ENCODE data around the gene NOL4L.

DNA sequence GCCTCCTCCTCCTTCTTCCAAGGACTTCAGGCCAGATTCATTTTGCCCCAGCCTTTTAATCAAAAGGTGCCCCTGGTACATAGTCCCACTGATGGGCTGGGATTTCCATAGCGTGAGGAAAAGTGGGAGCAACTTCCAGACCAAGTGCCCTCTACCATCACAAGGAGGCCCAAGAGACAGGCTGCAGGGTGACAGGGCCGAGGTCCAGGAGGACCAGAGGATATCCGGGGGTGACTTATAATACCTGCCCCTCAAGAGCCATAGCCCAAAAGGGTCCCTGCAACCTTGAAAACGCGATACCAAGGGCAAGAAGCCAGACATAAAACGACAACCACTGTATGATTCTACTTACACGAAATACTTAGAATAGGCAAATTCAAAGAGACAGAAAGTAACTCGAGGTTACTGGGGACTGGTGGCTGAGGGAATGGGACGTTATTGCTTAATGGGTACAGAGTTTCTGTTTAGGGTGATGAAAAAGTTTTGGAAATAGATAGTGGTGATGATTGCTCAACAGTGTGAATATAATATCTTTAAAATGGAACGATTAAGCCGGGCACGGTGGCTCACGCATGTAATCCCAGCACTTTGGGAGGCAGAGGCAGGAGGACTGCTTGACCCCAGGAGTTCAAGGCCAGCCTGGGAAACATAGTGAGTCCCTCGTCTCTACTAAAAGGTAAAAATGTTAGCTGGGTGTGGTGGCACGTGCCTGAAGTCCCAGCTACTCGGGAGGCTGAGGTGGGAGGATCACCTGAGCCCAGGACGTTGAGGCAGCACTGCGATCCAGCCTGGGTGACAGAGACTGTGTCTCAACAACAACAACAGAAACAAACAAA lies 71.9 kb downstream of the NOL4L start:
- TF ChIP-seq, protein P1, sequence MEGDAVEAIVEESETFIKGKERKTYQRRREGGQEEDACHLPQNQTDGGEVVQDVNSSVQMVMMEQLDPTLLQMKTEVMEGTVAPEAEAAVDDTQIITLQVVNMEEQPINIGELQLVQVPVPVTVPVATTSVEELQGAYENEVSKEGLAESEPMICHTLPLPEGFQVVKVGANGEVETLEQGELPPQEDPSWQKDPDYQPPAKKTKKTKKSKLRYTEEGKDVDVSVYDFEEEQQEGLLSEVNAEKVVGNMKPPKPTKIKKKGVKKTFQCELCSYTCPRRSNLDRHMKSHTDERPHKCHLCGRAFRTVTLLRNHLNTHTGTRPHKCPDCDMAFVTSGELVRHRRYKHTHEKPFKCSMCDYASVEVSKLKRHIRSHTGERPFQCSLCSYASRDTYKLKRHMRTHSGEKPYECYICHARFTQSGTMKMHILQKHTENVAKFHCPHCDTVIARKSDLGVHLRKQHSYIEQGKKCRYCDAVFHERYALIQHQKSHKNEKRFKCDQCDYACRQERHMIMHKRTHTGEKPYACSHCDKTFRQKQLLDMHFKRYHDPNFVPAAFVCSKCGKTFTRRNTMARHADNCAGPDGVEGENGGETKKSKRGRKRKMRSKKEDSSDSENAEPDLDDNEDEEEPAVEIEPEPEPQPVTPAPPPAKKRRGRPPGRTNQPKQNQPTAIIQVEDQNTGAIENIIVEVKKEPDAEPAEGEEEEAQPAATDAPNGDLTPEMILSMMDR (IDR thresholded peaks at IDR 0.05; ENCODE audit: low read depth, low read length) = no peak
- TF ChIP-seq POLR2A (IDR thresholded peaks at IDR 0.05; ENCODE audit: extremely low read depth, insufficient read length) = no peak

Measured in NB4 (cell line).